HepG2 (cell line): ENCODE measurements around the gene RAB3D. TPM values are rescaled to one million over a fixed set of nuclear protein-coding genes. Genes with fewer than 3 reads are reported as not detected.

ENCODE experiments used
- ATAC-seq: fragments of 200-7000 bp; cut with Tn5 transposase; 3 replicates; pipeline ENCODE4 v1.9.1; 2020; ENCODE audit warnings: mild to moderate bottlenecking, moderate library complexity
- BruUV-seq: library from RNA; stranded (reverse); fragments of 400-500 nt; replicated peaks from 2 replicates; lab custom pipeline; 2021; lab: Mats Ljungman, UMichigan
- CTCF ChIA-PET: fragments of 300-600 bp; formaldehyde crosslinking; extraction: SDS; loops from one replicate; lab custom pipeline; 2021; ENCODE audit warnings: low total read pairs, inconsistent platforms, low intra/inter-chr PET ratio; lab: Yijun Ruan, JAX
- POLR2A ChIA-PET: fragments of 350-600 bp; sonication (Branson Sonifier 250); formaldehyde crosslinking; loops from one replicate; lab custom pipeline; 2020; ENCODE audit warnings: antibody characterized with exemption, inconsistent platforms; lab: Yijun Ruan, JAX
- DNase-seq: peaks from one replicate; pipeline ENCODE4 v3.0.0-alpha.2; 2015; ENCODE audit warnings: low spot score
- FAIRE-seq: peaks from 3 replicates; lab custom pipeline; 2011; peaks lifted over from hg19 to GRCh38; lab: Jason Lieb, UNC
- H2AFZ ChIP-seq: one replicate; pipeline ENCODE4 v1.6.1; 2011; ENCODE audit warnings: low read length, inconsistent platforms
- H3K27ac ChIP-seq: fragments of 300-600 bp; 3 replicates; pipeline ENCODE4 v1.8.0; 2011; ENCODE audit warnings: mixed run types, mild to moderate bottlenecking, mixed read lengths, low read length, inconsistent platforms; ENCODE audit not compliant: insufficient read depth; ENCODE audit errors: extremely low read length
- H3K27me3 ChIP-seq, 2 experiments: fragments of 200-600 bp in 1 of 2; 2 replicates in 1 of 2; 3 replicates in 1 of 2; pipeline versions ENCODE4 v1.6.0 to v1.8.0; 2011; ENCODE audit warnings: low read length in 2 of 2, mild to moderate bottlenecking in 2 of 2, moderate library complexity in 2 of 2, inconsistent platforms in 1 of 2; ENCODE audit not compliant: insufficient read depth in 2 of 2, control insufficient read depth in 1 of 2
- H3K36me3 ChIP-seq, 2 experiments: fragments of 200-600 bp in 1 of 2; replicated peaks in 1 of 2; 2 replicates in 1 of 2; 3 replicates in 1 of 2; pipeline versions ENCODE4 v1.5.1 to v1.8.0; 2011; ENCODE audit warnings: low read length in 2 of 2, inconsistent platforms in 1 of 2; ENCODE audit not compliant: insufficient read depth in 2 of 2, control insufficient read depth in 1 of 2
- H3K4me1 ChIP-seq: 2 replicates; pipeline ENCODE4 v1.5.1; 2012; ENCODE audit warnings: low read length, inconsistent platforms; ENCODE audit not compliant: insufficient read depth
- H3K4me2 ChIP-seq: 2 replicates; pipeline ENCODE4 v1.6.0; 2011; ENCODE audit warnings: low read depth, low read length, inconsistent platforms
- H3K4me3 ChIP-seq, 3 experiments: fragments of 200-600 bp in 1 of 3; sonication (generic), shearing (Covaris generic) in 1 of 3; replicated peaks in 1 of 3; 2 replicates each; pipeline ENCODE4 v1.5.1; 2011 to 2016; ENCODE audit warnings: low read length in 3 of 3, inconsistent platforms in 2 of 3, low read depth in 2 of 3, mild to moderate bottlenecking in 2 of 3, control low read depth in 1 of 3, mixed read lengths in 1 of 3; ENCODE audit not compliant: insufficient read depth in 1 of 3
- H3K79me2 ChIP-seq: one replicate; pipeline ENCODE4 v1.6.1; 2011; ENCODE audit warnings: low read length, inconsistent platforms; ENCODE audit not compliant: insufficient read depth
- H3K9ac ChIP-seq: 2 replicates; pipeline ENCODE4 v1.6.0; 2011; ENCODE audit warnings: mild to moderate bottlenecking, low read depth, low read length, inconsistent platforms; ENCODE audit not compliant: insufficient read depth
- H3K9me3 ChIP-seq: 2 replicates; pipeline ENCODE4 v1.5.1; 2012; ENCODE audit warnings: mild to moderate bottlenecking, low read length
- H4K20me1 ChIP-seq: 2 replicates; pipeline ENCODE4 v1.6.0; 2011; ENCODE audit warnings: inconsistent platforms, mild to moderate bottlenecking, low read length, moderate library complexity; ENCODE audit not compliant: insufficient read depth
- GABPA ChIP-seq, 2 experiments: IDR thresholded peaks; 2 replicates each; pipeline ENCODE4 v1.6.1; 2011 to 2016; ENCODE audit warnings: low read depth in 2 of 2, low read length in 1 of 2, missing biosample characterization in 1 of 2, missing genetic modification characterization in 1 of 2
- TEAD3 ChIP-seq: optimal IDR thresholded peaks from 2 replicates; pipeline ENCODE3; 2016; ENCODE audit warnings: borderline replicate concordance
- ZFAT ChIP-seq: sonication (generic); formaldehyde crosslinking; conservative IDR thresholded peaks from 2 replicates; pipeline ENCODE4 v1.8.1; 2023; ENCODE audit warnings: missing genetic modification reagents, inconsistent platforms
- ZFP36L2 ChIP-seq: sonication (generic); formaldehyde crosslinking; IDR thresholded peaks from 2 replicates; pipeline ENCODE4 v1.4.0; 2020; ENCODE audit warnings: missing genetic modification reagents
- ZNF329 ChIP-seq: sonication (generic); formaldehyde crosslinking; IDR thresholded peaks from 2 replicates; pipeline ENCODE4 v1.9.0; 2021; ENCODE audit warnings: low read depth, mild to moderate bottlenecking, missing genetic modification reagents
- ZSCAN29 ChIP-seq: sonication (generic); formaldehyde crosslinking; conservative IDR thresholded peaks from 2 replicates; pipeline ENCODE4 v1.4.0; 2020; ENCODE audit warnings: mild to moderate bottlenecking, missing genetic modification reagents
- WGBS: methylation state at CpG from one replicate; pipeline ENCODE4 v1.1.6; 2017; ENCODE audit warnings: low lambda C conversion rate; 5-methylcytosine and 5-hydroxymethylcytosine counted together
- in situ Hi-C: cut with HindIII; loops from 2 replicates; pipeline ENCODE4 v1.10.0; 2017; ENCODE audit warnings: low pct_unique_long_range_greater_than_20kb; ENCODE audit not compliant: extremely low pct_ligation_motif_present
- intact Hi-C: fragments of 100-400 bp; cut with micrococcal nuclease; formaldehyde crosslinking; loops from one replicate; pipeline ENCODE4 v1.10.0; 2022; ENCODE audit not compliant: unreplicated experiment
- polyA plus RNA-seq, 8 experiments: library from polyadenylated mRNA; depleted of rRNA in 3 of 8; stranded (reverse) in 7 of 8; unstranded in 1 of 8; fragments of >200 nt; fragmentation: Illumina TruSeq in 4 of 8; extraction: Trizol in 4 of 8; gene quantifications; 2 replicates each; pipeline versions ENCODE4 v1.2.1 to v1.2.3, GENCODE V29; 2011 to 2016; ENCODE audit warnings: low read depth in 4 of 8, missing spikeins in 1 of 8, mixed read lengths in 1 of 8; ENCODE audit not compliant: insufficient read depth in 1 of 8
- total RNA-seq, 5 experiments: library from RNA; depleted of rRNA; stranded (reverse); fragments of >200 nt; fragmentation: Illumina TruSeq; extraction: Trizol; gene quantifications; 2 replicates each; pipeline ENCODE4 v1.2.3, GENCODE V29; 2016; ENCODE audit warnings: low read depth in 1 of 5
- TF ChIP-seq, protein P1 (sequence below): sonication (generic); formaldehyde crosslinking; IDR thresholded peaks from 2 replicates; pipeline ENCODE4 v1.5.0; 2020; ENCODE audit warnings: mild to moderate bottlenecking, missing genetic modification reagents, moderate library complexity
- TF ChIP-seq, protein P2 (sequence below): IDR thresholded peaks from 2 replicates; pipeline ENCODE4 v1.6.1; 2016

The RAB3D gene
- total and polyA plus RNA-seq, 2 of the 13 experiments (the other 11 are each of a cell fraction or from before 2014, with no cell fraction given) = 2.0 to 16.1 TPM

DNA sequence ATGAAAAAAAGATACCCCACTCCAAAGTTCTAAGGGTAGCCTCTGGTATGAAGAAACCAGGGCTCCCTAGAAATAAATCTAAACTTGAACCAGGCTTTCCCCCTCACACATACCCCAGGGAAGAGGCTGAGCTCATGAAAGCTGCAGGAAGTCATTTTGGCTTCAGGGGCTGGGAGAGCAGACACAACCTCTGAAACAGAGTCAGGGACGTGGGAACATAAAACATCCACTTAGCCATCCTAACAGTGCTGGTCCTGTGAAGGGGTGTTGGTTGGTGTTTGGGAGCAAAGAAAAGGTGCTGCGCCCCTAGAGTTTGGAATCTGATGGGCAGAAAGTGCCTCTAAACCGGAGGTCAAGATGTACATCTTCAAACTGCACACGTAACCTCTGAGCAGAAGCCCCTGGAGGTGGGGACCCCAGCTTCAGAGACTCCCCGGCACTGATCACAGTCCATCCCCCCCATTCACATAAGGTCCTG, 15.8 kb downstream of the RAB3D start:
- Histone ChIP-seq H4K20me1 (no peaks in the 10 kb centered on the region), H3K27me3 (no peaks in the 10 kb centered on the region), H3K27ac (no peak overlapping the region), H3K9ac (no peak overlapping the region), H3K4me2 (peak overlapping the region; percentile 68), H3K9me3 (no peaks in the 10 kb centered on the region), H2AFZ (no peak overlapping the region), H3K4me3 (peak overlapping the region; percentile 25 to 51 (median 47); a peak in 4 of 6 replicates), H3K4me1 (peaks cover 35% of the 10 kb centered on the region), H3K36me3 (no peaks in the 10 kb centered on the region), H3K79me2 (no peaks in the 10 kb centered on the region)
- TF ChIP-seq, protein P1, sequence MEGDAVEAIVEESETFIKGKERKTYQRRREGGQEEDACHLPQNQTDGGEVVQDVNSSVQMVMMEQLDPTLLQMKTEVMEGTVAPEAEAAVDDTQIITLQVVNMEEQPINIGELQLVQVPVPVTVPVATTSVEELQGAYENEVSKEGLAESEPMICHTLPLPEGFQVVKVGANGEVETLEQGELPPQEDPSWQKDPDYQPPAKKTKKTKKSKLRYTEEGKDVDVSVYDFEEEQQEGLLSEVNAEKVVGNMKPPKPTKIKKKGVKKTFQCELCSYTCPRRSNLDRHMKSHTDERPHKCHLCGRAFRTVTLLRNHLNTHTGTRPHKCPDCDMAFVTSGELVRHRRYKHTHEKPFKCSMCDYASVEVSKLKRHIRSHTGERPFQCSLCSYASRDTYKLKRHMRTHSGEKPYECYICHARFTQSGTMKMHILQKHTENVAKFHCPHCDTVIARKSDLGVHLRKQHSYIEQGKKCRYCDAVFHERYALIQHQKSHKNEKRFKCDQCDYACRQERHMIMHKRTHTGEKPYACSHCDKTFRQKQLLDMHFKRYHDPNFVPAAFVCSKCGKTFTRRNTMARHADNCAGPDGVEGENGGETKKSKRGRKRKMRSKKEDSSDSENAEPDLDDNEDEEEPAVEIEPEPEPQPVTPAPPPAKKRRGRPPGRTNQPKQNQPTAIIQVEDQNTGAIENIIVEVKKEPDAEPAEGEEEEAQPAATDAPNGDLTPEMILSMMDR = peak; percentile 27; the same call in 1 of the 2 replicates
- TF ChIP-seq GABPA (IDR thresholded peaks at IDR 0.05; ENCODE audit: low read depth, low read length) (no peak), GABPA (CRISPR knock-in tag; IDR thresholded peaks at IDR 0.05; ENCODE audit: low read depth) (no peak; the same call in 1 of the 2 replicates), ZFAT (no peak), ZSCAN29 (CRISPR knock-in tag) (0 out of 2 replicates have a peak, but pooled peaks have one; percentile 22), ZNF329 (no peak), TEAD3 (CRISPR knock-in tag) (peak; percentile 73), ZFP36L2 (CRISPR knock-in tag) (no peak)
- TF ChIP-seq, protein P2, sequence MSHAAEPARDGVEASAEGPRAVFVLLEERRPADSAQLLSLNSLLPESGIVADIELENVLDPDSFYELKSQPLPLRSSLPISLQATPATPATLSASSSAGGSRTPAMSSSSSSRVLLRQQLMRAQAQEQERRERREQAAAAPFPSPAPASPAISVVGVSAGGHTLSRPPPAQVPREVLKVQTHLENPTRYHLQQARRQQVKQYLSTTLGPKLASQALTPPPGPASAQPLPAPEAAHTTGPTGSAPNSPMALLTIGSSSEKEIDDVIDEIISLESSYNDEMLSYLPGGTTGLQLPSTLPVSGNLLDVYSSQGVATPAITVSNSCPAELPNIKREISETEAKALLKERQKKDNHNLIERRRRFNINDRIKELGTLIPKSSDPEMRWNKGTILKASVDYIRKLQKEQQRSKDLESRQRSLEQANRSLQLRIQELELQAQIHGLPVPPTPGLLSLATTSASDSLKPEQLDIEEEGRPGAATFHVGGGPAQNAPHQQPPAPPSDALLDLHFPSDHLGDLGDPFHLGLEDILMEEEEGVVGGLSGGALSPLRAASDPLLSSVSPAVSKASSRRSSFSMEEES (CRISPR knock-in tag) = no peak
- ChIA-PET CTCF (no interaction called here), POLR2A (interaction anchor here (1.0 to 2.3 kb wide), 4 partner anchors 9 to 51 kb away, joined by 4 to 10 read pairs (median 4); partner anchors contain the start of genes CCDC159, RAB3D, SWSAP1 and TMEM205)
- in situ Hi-C loops (no loop called here), intact Hi-C loops (no loop called here)
- ATAC-seq (peak; percentile 45), FAIRE-seq (no peak), DNase-seq (no peak)
- WGBS = 3% methylated on average over 5 of the region's 5 CpGs
- BruUV-seq = no TSS peak
